Midbrain (tissue), 1 donor: ENCODE data around the gene KRTAP2-1.
"Not testable (repeated sequence)": the region's sequence is repeated elsewhere in the genome, so short reads cannot be mapped to it uniquely, and the experiment has no call there.

Experiments used
- DNase-seq: peaks from one replicate; lab custom pipeline; 2025; lab: John Stamatoyannopoulos, UW

The KRTAP2-1 gene

GRCh38 chr17:41057547-41057946 is 10.4 kb upstream of the KRTAP2-1 start:
- no peak for DNase-seq

GRCh38 chr17:41055130-41055529 is 8.0 kb upstream of the KRTAP2-1 start, which contains the start of gene KRTAP2-2:
KRTAP2-2 (minus strand) TSS chr17:41055230; CDS start chr17:41055211, 19 bp downstream.
- not testable (repeated sequence) for DNase-seq

- not testable (repeated sequence) for DNase-seq
Observed at GRCh38 chr17:41054556-41054955, 7.4 kb upstream of the KRTAP2-1 start.

DNA sequence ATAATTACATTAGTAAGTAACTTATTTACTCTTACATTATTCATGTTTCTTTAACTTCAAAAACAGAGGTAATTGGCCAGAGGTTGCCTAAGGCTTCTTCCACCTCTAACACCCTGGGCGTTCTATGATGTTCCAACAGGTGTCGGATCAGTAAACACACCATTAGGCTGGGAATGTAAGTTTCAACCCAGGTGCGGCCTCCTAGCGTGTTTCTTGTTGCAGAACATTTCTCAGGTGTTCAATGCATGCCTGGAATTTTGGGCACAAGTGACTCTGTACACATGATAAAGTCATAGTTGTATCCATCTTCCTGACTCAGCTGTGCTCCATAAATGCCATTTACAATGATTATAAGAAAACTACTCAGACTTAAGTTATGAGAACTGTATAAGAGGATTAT is 6.9 kb upstream of the KRTAP2-1 start:
- no peak for DNase-seq

GRCh38 chr17:41052566-41052965 is 5.5 kb upstream of the KRTAP2-1 start:
- DNase-seq: no peak

DNA sequence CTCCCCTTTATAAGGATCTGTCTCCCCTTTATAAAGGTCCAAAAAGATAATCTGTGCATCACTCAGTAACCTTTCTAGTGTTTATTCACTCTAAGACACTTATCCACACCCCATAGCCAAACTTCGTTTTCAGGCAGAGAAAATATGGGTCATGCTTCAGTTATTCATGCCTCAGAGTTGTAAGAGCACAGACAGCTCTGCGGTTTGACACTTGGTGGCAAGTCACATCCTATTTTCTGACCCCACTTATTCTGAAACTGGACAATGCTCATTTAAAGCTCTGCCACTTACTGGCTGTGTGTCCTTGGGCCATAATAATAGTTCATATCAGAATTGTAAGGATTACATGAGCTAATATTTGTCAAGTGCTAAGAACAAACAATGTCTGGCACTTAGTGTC is 2.0 kb upstream of the KRTAP2-1 start:
- DNase-seq: no peak

- DNase-seq: no peak
Observed at GRCh38 chr17:41048441-41048840, 1.3 kb upstream of the KRTAP2-1 start.

DNA sequence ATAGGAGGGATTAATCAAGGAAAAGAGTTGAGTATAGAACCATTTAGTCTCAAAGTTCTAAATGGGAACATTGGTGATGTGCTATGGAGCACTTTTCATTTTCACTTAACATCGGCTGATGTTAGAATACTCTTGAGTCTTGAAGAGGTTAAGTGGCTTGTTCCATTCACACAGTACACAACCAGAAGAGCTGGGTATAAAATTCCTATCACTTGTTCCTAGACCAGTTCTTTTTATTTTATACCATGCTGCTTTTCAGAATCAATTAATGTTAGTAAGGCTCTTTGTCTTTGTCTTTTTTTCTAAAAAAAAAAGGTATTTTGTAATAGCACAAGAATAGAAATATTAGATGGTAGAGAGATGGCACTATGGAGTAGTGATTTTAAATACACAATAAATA is 4.2 kb downstream of the KRTAP2-1 start:
- DNase-seq: no peak

- DNase-seq: not testable (repeated sequence)
Observed at GRCh38 chr17:41040783-41041571, 6.1 kb downstream of the KRTAP2-1 start, which contains the start of gene KRTAP1-1. KRTAP1-1 (minus strand) TSS chr17:41041450; CDS start chr17:41041397, 53 bp downstream.

GRCh38 chr17:41037853-41038350 is 9.2 kb downstream of the KRTAP2-1 start:
- no peak for DNase-seq

GRCh38 chr17:41034346-41034935 is 12.7 kb downstream of the KRTAP2-1 start, which contains the start of gene KRTAP1-3:
KRTAP1-3 (minus strand) TSS chr17:41034874; CDS start chr17:41034821, 53 bp downstream.
- DNase-seq: not testable (repeated sequence)

GRCh38 chr17:41029633-41030245 is 17.4 kb downstream of the KRTAP2-1 start, which contains the start of gene KRTAP1-4:
KRTAP1-4 (minus strand) TSS chr17:41030195; CDS start chr17:41030078, 117 bp downstream.
- no peak for DNase-seq

DNA sequence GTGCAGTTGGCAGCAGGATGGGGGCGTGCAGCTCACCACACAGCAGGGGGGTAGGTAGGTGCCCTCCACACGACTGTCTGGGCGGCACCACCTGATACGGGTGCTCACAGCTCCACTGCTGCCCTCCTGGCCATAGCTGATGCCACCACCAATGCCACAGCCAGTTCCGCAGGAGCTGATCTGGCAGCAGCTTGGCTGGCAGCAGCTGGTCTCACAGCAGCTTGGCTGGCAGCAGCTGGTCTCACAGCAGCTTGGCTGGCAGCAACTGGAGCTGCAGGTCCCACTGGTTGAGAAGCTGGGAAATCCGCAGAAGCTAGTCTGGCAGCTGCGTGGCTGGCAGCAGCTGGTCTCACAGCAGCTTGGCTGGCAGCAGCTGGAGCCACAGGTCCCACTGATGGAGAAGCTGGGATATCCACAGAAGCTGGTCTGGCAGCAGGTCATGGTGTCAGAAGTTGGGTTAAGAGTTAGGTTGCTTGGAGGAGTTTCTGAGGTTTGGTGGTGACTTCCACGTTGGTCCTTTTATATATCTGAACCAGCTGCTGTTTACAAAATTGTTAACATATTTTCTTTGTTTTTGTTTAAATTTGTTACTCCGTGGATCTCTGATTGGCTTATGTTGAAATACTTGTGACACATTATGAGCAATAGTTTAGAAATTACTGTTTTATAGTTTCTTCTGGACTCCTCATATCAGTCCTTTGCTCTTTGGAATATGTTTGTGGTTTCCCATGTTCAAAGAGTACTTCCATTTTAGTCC is 20.2 kb downstream of the KRTAP2-1 start, which contains the start of gene KRTAP1-5:
Gene KRTAP1-5, minus strand, starts transcription at position 494 of the 757 bp plus-strand sequence. Its CDS starts 53 bp downstream, at position 441.
- no peak for DNase-seq

DNA sequence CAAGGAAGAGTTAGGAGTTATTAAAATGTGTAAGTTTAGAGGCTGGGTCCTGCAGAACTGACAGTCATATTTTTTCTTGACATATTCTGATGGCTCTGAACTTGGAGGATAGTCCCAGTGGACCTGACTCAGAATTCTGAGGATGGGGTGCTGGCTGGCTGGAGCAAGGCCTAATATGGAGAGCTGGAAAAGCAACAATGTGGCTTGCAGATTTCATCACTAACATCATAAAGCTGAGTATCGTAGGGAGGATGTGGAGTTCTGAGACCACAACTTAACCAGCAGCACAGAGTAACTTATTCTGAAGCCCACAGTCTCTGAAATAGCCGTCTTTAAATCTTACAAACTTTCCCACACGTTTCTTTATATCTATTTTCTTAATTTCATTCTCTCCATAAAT is 22.4 kb downstream of the KRTAP2-1 start:
- no peak for DNase-seq

DNA sequence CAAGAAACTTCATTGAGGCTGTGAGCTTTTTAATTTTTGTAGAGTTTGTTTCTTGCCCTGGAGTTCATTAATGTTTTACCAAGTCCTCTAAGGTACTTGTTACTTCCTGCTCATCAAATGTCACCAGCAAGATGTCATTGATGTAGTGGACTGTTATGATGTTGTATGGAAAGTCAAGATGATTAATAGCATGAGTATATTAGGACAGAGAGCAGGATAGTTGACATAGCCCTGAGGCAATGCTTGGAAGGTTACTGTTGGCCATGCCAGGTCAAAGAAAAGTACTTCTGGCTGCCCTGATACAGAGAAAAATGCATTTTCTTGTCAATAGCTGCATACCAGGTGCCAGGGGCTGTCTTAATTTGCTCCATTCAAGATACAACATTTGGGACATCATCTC is 26.8 kb downstream of the KRTAP2-1 start:
- no peak for DNase-seq

GRCh38 chr17:41019415-41019814 is 27.7 kb downstream of the KRTAP2-1 start:
- no peak for DNase-seq

DNA sequence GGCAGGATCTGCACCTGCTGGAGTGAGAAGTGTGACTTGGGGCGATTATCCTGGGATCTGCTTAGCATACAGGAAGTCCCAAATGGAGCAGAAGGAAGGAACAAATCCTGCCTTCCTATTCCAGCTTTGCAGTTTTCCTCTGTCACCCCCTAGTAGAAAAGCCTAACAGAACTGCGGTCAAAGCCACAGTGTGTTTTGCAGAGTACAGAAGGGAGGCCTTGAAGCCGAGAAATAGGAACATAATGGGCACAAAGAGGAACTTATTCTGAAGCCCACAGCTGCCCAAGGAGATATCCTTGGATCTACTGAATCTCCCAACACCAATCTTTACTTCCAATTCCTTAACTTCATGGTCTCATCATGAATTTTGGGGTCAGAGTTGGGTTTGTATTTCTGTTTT is 28.6 kb downstream of the KRTAP2-1 start:
- DNase-seq: no peak

- DNase-seq: no peak
Observed at GRCh38 chr17:41016578-41017215, 30.4 kb downstream of the KRTAP2-1 start.

GRCh38 chr17:41015454-41015853 is 31.7 kb downstream of the KRTAP2-1 start:
- no peak for DNase-seq

GRCh38 chr17:41013606-41014005 is 33.5 kb downstream of the KRTAP2-1 start:
- DNase-seq: no peak

DNA sequence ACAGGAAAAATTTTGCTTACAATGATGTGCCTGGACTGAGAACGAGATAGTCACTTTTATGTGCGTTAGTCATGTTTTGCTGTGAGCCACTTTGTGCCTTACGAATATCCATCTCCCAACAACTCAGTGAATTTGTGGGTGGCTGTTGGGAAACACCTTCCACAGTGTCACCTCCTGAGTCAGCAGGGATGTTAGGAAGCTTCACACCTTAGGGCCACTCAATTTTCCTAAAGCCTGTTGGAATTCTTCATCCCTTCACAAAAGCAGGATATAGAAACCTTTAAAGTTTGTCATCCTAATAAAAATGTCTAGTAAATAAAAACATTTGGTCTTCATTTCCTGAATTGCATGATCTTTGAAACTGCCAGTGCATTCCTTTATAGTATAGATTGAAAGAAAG is 33.9 kb downstream of the KRTAP2-1 start:
- DNase-seq: no peak
